CD4-positive, alpha-beta T cell treated with Interleukin-4 for 4 hours (primary cell): ENCODE results near the gene EPB41L4A.
"Not testable (repeated sequence)": the region's sequence is repeated elsewhere in the genome, so short reads cannot be mapped to it uniquely, and the experiment has no call there.

Experiments
- DNase-seq: peaks from one replicate; pipeline ENCODE4 v3.0.0-alpha.2; 2020

EPB41L4A gene

DNA sequence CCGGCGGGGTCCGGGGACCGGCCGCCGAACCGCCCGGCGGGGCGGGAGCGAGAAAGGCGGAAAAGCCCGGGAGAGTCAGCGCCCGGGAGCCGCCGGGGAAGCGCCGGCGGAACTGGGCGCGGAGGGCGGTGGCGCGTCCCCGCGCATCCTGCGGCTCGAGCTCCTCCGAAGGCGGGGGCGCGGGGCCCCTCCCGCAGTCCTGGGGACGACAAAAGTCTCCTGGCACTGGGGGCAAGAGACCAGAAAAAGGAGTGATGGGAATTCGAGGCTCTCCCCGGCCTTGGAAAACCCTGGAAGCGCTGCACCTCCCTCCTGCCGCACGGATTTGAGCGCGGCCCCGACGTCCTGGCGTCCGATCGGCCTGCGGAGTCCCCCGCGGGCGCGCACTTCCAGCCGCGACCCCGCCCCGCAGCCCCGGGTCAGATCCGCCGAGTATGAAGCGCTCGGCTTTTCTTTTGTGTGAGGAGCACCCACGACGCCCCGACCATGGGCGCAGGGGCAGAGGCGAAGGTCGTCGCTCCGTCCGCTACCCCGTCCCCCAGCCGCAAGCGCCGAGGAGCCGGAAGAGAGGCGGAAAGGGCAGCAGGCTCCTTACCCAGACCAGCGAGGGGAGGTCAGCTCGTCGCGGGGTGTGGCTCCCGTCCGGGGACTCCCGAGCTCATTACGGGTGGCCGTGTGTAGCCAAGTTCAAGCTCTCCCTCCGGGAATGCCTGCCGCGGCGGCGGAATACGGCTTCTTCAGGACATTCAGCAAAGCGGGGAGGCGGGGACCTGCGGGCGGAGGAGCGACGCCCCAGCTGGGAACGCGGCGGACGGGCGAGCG is at the start of gene EPB41L4A:
TSS of gene EPB41L4A (minus strand) at position 114 of the 822 bp plus-strand sequence. CDS start 238 bp downstream, outside the sequence.
- no peak for DNase-seq

- DNase-seq, result no peak
Measured at GRCh38 chr5:112467485-112467884, 48.4 kb upstream of the EPB41L4A start.

DNA sequence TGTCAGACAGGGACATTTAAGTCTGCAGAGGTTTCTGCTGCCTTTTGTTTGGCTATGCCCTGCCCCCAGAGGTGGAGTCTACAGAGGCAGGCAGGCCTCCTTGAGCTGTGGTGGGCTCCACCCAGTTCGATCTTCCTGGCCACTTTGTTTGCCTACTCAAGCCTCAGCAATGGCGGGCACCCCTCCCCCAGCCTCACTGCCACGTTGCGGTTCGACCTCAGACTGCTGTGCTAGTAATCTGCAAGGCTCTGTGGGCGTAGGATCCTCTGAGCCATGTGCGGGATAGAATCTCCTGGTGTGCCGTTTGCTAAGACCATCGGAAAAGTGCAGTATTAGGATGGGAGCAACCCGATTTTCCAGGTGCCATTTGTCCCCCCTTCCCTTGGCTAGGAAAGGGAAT is 47.2 kb upstream of the EPB41L4A start:
- DNase-seq, result not testable (repeated sequence)

- DNase-seq, result not testable (repeated sequence)
Measured at GRCh38 chr5:112447187-112447760, 28.2 kb upstream of the EPB41L4A start.

- DNase-seq, result no peak
Measured at GRCh38 chr5:112445626-112446350, 26.7 kb upstream of the EPB41L4A start.

DNA sequence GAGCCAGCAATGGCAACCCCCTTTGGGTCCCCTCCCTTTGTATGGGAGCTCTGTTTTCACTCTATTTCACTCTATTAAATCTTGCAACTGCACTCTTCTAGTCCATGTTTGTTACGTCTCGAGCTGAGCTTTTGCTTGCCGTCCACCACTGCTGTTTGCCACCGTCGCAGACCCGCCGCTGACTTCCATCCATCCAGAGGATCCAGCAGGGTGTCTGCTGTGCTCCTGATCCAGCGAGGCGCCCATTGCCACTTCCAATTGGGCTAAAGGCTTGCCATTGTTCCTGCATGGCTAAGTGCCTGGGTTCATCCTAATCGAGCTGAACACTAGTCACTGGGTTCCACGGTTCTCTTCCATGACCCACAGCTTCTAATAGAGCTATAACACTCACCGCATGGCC is 24.9 kb upstream of the EPB41L4A start:
- DNase-seq, result not testable (repeated sequence)

DNA sequence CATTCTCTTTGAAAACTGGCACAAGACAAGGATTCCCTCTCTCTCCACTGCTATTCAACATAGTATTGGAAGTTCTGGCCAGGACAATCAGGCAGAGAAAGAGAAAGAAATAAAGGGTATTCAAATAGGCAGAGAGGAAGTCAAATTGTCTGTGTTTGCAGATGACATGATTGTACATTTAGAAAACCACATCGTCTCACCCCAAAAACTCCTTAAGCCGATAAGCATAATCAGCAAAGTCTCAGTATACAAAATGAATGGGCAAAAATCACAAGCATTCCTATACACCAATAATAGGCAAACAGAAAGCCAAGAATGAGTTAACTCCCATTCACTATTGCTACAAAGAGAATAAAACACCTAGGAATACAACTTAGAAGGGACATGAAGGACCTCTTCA is 21.0 kb upstream of the EPB41L4A start:
- DNase-seq, result no peak

DNA sequence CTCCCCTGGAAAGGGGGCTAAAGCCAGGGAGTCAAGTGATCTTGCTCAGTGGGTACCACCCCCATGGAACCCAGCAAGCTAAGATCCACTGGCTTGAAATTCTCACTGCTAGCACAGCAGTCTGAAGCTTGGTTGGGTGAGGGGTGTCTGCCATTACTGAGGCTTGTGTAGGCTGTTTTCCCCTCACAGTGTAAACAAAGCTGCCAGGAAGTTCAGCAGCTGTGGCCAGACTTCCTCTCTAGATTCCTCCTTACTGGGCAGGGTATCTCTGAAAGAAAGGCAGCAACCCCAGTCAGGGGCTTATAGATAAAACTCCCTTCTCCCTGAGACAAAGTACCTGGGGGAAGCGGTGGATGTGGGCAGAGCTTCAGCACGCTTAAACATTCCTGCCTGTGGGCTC is 17.1 kb upstream of the EPB41L4A start:
- DNase-seq, result no peak

GRCh38 chr5:112434641-112435040 is 15.6 kb upstream of the EPB41L4A start:
- DNase-seq, result no peak

GRCh38 chr5:112426202-112426601 is 7.1 kb upstream of the EPB41L4A start:
- not testable (repeated sequence) for DNase-seq

GRCh38 chr5:112419986-112420864 is 1.1 kb upstream of the EPB41L4A start:
- DNase-seq, result peak; percentile 16

DNA sequence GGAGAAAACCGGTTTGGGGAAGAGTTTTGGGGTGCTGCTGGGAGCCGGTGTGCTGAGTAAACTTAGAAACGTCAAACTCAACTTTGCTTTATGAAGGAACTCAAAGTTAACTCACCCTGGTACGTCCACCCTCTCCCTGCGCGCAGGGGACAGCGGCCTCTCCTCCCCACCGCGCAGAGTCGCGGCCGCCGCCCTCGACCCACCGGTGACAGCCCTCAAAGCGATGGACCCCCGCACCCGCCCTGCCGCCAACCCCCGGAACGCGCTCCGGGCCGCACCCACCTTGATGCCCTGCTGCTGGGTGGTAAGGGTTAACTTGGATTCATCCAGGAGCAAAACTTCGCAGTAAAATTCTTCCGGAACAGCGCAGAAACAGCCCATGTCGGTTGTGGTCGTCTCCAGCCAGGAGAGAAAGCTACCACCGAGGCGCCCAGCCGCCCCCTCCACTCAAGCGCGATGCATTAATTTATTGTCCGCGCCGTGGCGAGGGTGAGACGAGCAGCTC is 366 bp downstream of the EPB41L4A start:
- DNase-seq, result no peak

- peak; percentile 51 for DNase-seq
Measured at GRCh38 chr5:112417931-112418658, 982 bp downstream of the EPB41L4A start.

DNA sequence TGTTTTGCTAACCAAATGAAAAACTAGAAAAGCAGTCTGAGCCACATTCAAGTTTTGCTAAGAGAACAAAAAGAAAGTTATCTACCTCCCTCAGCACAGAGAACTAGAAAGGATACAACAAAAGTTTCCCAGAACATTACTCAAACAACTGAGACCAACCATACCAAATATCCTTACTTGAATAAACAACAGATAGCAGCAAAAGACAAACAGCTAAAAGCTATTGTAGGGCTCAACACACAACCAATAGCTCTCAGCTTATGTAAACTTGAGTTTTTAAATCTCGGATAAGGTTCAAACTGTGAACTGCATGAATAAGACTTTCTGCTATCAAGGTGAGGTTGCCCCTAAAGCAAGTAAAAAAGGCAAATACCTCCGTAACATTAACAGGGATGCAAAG is 3.5 kb downstream of the EPB41L4A start:
- no peak for DNase-seq

- no peak for DNase-seq
Measured at GRCh38 chr5:112413611-112414010, 5.5 kb downstream of the EPB41L4A start.

DNA sequence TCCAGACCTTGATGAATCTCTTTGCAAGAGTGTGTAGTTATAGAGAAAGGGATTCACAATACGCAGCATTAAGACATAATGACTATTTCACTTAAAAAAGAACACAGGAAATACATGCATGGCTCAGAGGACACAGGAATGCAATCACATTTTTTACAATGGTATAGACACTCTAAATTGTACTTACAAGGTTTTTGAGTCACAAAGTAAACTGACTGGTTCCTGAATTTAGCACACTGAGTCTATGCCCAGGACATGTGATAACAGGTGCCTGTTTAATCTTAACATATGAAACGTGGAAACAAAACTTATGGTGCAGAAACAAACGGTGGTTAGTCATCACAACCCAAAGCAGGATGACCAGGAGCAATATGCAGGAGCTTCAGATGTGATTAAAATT is 6.7 kb downstream of the EPB41L4A start:
- no peak for DNase-seq

DNA sequence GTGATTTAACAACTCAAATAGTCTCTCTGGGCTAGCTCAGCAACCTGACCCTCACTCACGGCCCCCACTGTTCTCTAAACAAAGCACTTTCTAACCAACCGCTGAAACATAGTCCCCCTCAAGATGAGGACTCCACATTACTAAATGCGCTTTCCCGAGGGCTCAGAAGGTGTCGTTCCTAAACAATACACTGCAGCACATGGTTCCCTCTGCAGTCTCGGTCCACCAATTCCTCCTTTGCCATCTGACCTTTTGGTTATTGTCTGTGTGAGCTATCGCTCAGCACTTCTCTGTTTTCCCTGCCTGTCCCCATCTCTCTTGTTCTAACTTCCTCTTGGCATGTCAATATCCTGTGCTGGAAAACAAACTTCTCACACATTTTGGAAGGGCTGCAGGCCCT is 7.2 kb downstream of the EPB41L4A start:
- no peak for DNase-seq

DNA sequence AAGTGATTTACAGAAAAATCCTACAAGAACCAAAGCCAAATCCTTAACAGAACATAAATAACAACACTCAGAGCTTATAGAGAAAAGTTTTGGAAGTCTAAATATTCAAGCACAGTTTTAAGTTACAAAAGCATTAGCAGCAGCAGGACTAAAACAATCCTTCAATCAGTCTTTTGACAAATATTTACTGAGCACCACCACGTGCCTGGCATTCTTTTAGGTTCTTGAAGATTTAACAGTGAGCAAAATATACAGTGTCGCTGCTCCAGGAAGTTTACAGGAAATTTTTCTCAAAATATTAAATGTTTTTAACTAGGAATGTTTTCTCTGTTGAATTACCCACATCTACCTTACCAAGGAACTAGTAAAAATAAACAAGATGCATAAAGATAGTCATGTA is 11.4 kb downstream of the EPB41L4A start:
- DNase-seq, result no peak

DNA sequence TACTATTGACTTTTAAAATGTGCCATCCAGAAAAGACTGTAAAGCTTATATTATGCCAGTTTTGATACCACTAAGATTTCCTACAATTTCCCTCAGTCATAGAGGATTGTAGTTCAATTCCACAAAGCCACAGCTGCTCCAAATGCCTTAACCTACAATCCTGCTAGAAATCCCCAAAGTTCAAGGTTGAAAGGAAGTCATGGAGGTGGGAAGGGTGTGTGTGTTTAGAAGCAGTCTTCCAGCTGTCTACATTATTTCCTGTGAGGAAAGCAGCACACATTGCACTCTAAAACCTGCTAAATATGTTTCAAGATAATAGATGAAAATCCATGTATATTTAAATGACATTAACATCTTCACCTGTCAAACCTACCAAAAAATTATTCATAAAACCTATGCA is 11.8 kb downstream of the EPB41L4A start:
- no peak for DNase-seq

GRCh38 chr5:112403069-112403468 is 16.0 kb downstream of the EPB41L4A start:
- DNase-seq, result no peak

GRCh38 chr5:112401924-112402323 is 17.2 kb downstream of the EPB41L4A start:
- no peak for DNase-seq

- DNase-seq, result no peak
Measured at GRCh38 chr5:112397690-112398089, 21.4 kb downstream of the EPB41L4A start.
